Measurements from ENCODE around the gene GPN1.
"Not testable (repeated sequence)": the region's sequence is repeated elsewhere in the genome, so short reads cannot be mapped to it uniquely, and the experiment has no call there.

Gene GPN1

GRCh38 chr2:27663285-27664153, 34.7 kb downstream of the GPN1 start, which contains the start of the genes SLC4A1AP and SUPT7L:
TSS of gene SLC4A1AP (plus strand) at chr2:27663889. CDS start at chr2:27663915, 26 bp downstream.
TSS of gene SUPT7L (minus strand) at chr2:27663614. CDS start at chr2:27662192, 1,422 bp downstream.
- DNase-seq (ENCODE audit: insufficient read length) (peak; percentile 54), FAIRE-seq (peak; percentile 95)
- TF ChIP-seq TAF1 (IDR thresholded peaks at IDR 0.05; ENCODE audit: borderline replicate concordance, low read depth, low read length), result peak; percentile 98
- TF ChIP-seq POLR2AphosphoS5 (IDR thresholded peaks at IDR 0.05; ENCODE audit: low read depth, low read length), result peak; percentile 82
- TF ChIP-seq POLR2A (IDR thresholded peaks at IDR 0.05; ENCODE audit: low read depth, low read length), result peak; percentile 90

GRCh38 chr2:27664154-27664574, 35.3 kb downstream of the GPN1 start:
- FAIRE-seq, result no peak
- no peak for DNase-seq (ENCODE audit: insufficient read length)
- TF ChIP-seq POLR2AphosphoS5 (IDR thresholded peaks at IDR 0.05; ENCODE audit: low read depth, low read length) (no peak), POLR2A (IDR thresholded peaks at IDR 0.05; ENCODE audit: low read depth, low read length) (no peak), TAF1 (IDR thresholded peaks at IDR 0.05; ENCODE audit: borderline replicate concordance, low read depth, low read length) (no peak)

GRCh38 chr2:27664622-27665363, 35.9 kb downstream of the GPN1 start:
- no peak for DNase-seq (ENCODE audit: insufficient read length)
- TF ChIP-seq POLR2AphosphoS5 (IDR thresholded peaks at IDR 0.05; ENCODE audit: low read depth, low read length) (no peak), POLR2A (IDR thresholded peaks at IDR 0.05; ENCODE audit: low read depth, low read length) (no peak), TAF1 (IDR thresholded peaks at IDR 0.05; ENCODE audit: borderline replicate concordance, low read depth, low read length) (no peak)
- FAIRE-seq, result no peak

GRCh38 chr2:27667446-27667845, 38.6 kb downstream of the GPN1 start:
- DNase-seq (ENCODE audit: insufficient read length) (no peak), FAIRE-seq (no peak)
- TF ChIP-seq POLR2AphosphoS5 (IDR thresholded peaks at IDR 0.05; ENCODE audit: low read depth, low read length), result no peak
- TF ChIP-seq POLR2A (IDR thresholded peaks at IDR 0.05; ENCODE audit: low read depth, low read length), result no peak
- no peak for TF ChIP-seq TAF1 (IDR thresholded peaks at IDR 0.05; ENCODE audit: borderline replicate concordance, low read depth, low read length)

- no peak for FAIRE-seq
- DNase-seq (ENCODE audit: insufficient read length), result no peak
- TF ChIP-seq TAF1 (IDR thresholded peaks at IDR 0.05; ENCODE audit: borderline replicate concordance, low read depth, low read length), result no peak
- TF ChIP-seq POLR2A (IDR thresholded peaks at IDR 0.05; ENCODE audit: low read depth, low read length), result no peak
- TF ChIP-seq POLR2AphosphoS5 (IDR thresholded peaks at IDR 0.05; ENCODE audit: low read depth, low read length), result no peak
These were observed 42.4 kb downstream of the GPN1 start for GRCh38 chr2:27671235-27671634.

- no peak for TF ChIP-seq POLR2A (IDR thresholded peaks at IDR 0.05; ENCODE audit: low read depth, low read length)
- no peak for TF ChIP-seq POLR2AphosphoS5 (IDR thresholded peaks at IDR 0.05; ENCODE audit: low read depth, low read length)
- FAIRE-seq (no peak), DNase-seq (ENCODE audit: insufficient read length) (no peak)
These were observed 44.1 kb downstream of the GPN1 start for GRCh38 chr2:27672723-27673486.

GRCh38 chr2:27680571-27680970, 51.7 kb downstream of the GPN1 start:
- DNase-seq (ENCODE audit: insufficient read length) (no peak), FAIRE-seq (no peak)
- TF ChIP-seq TAF1 (IDR thresholded peaks at IDR 0.05; ENCODE audit: borderline replicate concordance, low read depth, low read length), result no peak
- TF ChIP-seq POLR2AphosphoS5 (IDR thresholded peaks at IDR 0.05; ENCODE audit: low read depth, low read length), result no peak
- TF ChIP-seq POLR2A (IDR thresholded peaks at IDR 0.05; ENCODE audit: low read depth, low read length), result no peak

GRCh38 chr2:27681841-27682240, 53.0 kb downstream of the GPN1 start:
- no peak for TF ChIP-seq TAF1 (IDR thresholded peaks at IDR 0.05; ENCODE audit: borderline replicate concordance, low read depth, low read length)
- DNase-seq (ENCODE audit: insufficient read length), result no peak
- FAIRE-seq, result no peak

- FAIRE-seq, result not testable (repeated sequence)
These were observed 53.5 kb downstream of the GPN1 start for GRCh38 chr2:27682334-27682771.

GRCh38 chr2:27683390-27684071, 54.7 kb downstream of the GPN1 start:
- FAIRE-seq, result no peak
- peak; percentile 15 for DNase-seq (ENCODE audit: insufficient read length)
- TF ChIP-seq POLR2A (IDR thresholded peaks at IDR 0.05; ENCODE audit: low read depth, low read length) (no peak), POLR2AphosphoS5 (IDR thresholded peaks at IDR 0.05; ENCODE audit: low read depth, low read length) (no peak), TAF1 (IDR thresholded peaks at IDR 0.05; ENCODE audit: borderline replicate concordance, low read depth, low read length) (no peak)

More at GRCh38 chr2:27682334-27682771, 53.5 kb downstream of the GPN1 start:
- not testable (repeated sequence) for DNase-seq (ENCODE audit: insufficient read length)

- not testable (repeated sequence) for DNase-seq (ENCODE audit: insufficient read length); FAIRE-seq
These were observed 56.2 kb downstream of the GPN1 start for GRCh38 chr2:27685006-27685405.
